Endothelial cell of umbilical vein (primary cell): ENCODE results near the gene THSD7B.
"Not testable (repeated sequence)": the region's sequence is repeated elsewhere in the genome, so short reads cannot be mapped to it uniquely, and the experiment has no call there.

Experiments
- POLR2A ChIP-seq: IDR thresholded peaks from 2 replicates; pipeline ENCODE4 v1.6.1; 2012; ENCODE audit warnings: low read depth, mild to moderate bottlenecking, control low read depth, low read length
- TF ChIP-seq, protein P1 (sequence below), 2 donors: IDR thresholded peaks; 1 replicate in 1 of 2; 2 replicates in 1 of 2; pipeline ENCODE4 v1.5.1; 2011; ENCODE audit warnings: low read length in 2 of 2, mild to moderate bottlenecking in 2 of 2, moderate library complexity in 2 of 2, control low read depth in 1 of 2, inconsistent platforms in 1 of 2, low read depth in 1 of 2; ENCODE audit not compliant: insufficient read depth in 1 of 2; ENCODE audit errors: extremely low read depth in 1 of 2

DNA sequence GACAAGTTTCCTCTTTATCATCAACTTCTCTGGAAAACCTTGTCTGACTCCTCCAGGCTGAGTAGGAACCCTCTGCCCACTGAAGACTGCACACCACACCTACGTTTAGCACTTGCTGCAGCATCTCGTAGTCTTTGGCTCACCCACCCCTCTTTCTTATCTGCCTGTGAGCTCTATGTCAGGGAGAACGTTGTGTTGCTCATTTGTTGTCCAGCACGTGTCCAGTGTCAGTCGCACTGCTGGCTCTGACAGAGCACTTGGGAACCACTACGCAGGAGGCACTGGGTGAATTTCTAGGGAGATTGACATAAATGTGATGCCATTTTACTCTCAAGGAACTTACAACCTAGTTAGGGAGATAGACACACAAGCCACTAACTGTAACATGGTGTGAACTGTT is 216.3 kb downstream of the THSD7B start:
- TF ChIP-seq, protein P1, sequence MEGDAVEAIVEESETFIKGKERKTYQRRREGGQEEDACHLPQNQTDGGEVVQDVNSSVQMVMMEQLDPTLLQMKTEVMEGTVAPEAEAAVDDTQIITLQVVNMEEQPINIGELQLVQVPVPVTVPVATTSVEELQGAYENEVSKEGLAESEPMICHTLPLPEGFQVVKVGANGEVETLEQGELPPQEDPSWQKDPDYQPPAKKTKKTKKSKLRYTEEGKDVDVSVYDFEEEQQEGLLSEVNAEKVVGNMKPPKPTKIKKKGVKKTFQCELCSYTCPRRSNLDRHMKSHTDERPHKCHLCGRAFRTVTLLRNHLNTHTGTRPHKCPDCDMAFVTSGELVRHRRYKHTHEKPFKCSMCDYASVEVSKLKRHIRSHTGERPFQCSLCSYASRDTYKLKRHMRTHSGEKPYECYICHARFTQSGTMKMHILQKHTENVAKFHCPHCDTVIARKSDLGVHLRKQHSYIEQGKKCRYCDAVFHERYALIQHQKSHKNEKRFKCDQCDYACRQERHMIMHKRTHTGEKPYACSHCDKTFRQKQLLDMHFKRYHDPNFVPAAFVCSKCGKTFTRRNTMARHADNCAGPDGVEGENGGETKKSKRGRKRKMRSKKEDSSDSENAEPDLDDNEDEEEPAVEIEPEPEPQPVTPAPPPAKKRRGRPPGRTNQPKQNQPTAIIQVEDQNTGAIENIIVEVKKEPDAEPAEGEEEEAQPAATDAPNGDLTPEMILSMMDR (IDR thresholded peaks at IDR 0.05; ENCODE audit: extremely low read depth in 1 of 2, insufficient read depth in 1 of 2, low read depth in 1 of 2, low read length in 2 of 2), result not testable (repeated sequence)
- TF ChIP-seq POLR2A, result not testable (repeated sequence)
